Endothelial cell of umbilical vein (primary cell): Measurements from ENCODE around the gene TRPV2. TPM values are rescaled to one million over a fixed set of nuclear protein-coding genes. Genes with fewer than 3 reads are reported as not detected.

Experiments used
- BruUV-seq: library from RNA; stranded (reverse); fragments of 400-500 nt; replicated peaks from 2 replicates; lab custom pipeline; 2021; lab: Mats Ljungman, UMichigan
- CTCF ChIA-PET: fragments of 300-600, 350-600 bp; sonication (Branson Sonifier 250); formaldehyde crosslinking; loops from one replicate; lab custom pipeline; 2021; ENCODE audit warnings: antibody characterized with exemption, inconsistent platforms; lab: Charles Lee
- POLR2A ChIA-PET: fragments of 300-600, 350-600 bp; sonication (Branson Sonifier 250); formaldehyde crosslinking; loops from one replicate; lab custom pipeline; 2021; ENCODE audit warnings: antibody characterized with exemption, inconsistent platforms; lab: Charles Lee
- DNase-seq: peaks from one replicate; pipeline ENCODE4 v3.0.0-alpha.2; 2011; ENCODE audit warnings: low read depth, low spot score
- FAIRE-seq: peaks from 2 replicates; lab custom pipeline; 2011; peaks lifted over from hg19 to GRCh38; lab: Jason Lieb, UNC
- H2AFZ ChIP-seq: 2 replicates; pipeline ENCODE4 v1.6.0; 2012; ENCODE audit warnings: low read depth, low read length, control low read depth, inconsistent platforms
- H3K27ac ChIP-seq: 2 replicates; pipeline ENCODE4 v1.5.1; 2011; ENCODE audit warnings: low read depth, mild to moderate bottlenecking, control low read depth, low read length, moderate library complexity; ENCODE audit not compliant: insufficient read depth
- H3K27me3 ChIP-seq, 2 experiments: 2 replicates each; pipeline versions ENCODE4 v1.6.0 to v1.6.1; 2011; ENCODE audit warnings: low read length in 2 of 2, mixed read lengths in 1 of 2; ENCODE audit not compliant: control insufficient read depth in 2 of 2, insufficient read depth in 2 of 2
- H3K36me3 ChIP-seq, 2 experiments: 2 replicates in 1 of 2; 3 replicates in 1 of 2; pipeline ENCODE4 v1.5.1; 2011; ENCODE audit warnings: low read length in 2 of 2, mild to moderate bottlenecking in 1 of 2, moderate library complexity in 1 of 2; ENCODE audit not compliant: control insufficient read depth in 2 of 2, insufficient read depth in 2 of 2; ENCODE audit errors: extremely low read depth in 1 of 2
- H3K4me1 ChIP-seq: 3 replicates; pipeline ENCODE4 v1.5.1; 2011; ENCODE audit warnings: mild to moderate bottlenecking, low read length; ENCODE audit not compliant: control insufficient read depth, insufficient read depth; ENCODE audit errors: extremely low read depth
- H3K4me2 ChIP-seq: 2 replicates; pipeline ENCODE4 v1.6.1; 2011; ENCODE audit warnings: low read length, control low read depth, mixed read lengths; ENCODE audit not compliant: insufficient read depth
- H3K4me3 ChIP-seq, 3 experiments: fragments of 200-600 bp in 1 of 3; sonication (generic), shearing (Covaris generic) in 1 of 3; replicated peaks in 1 of 3; 2 replicates each; pipeline ENCODE4 v1.5.1; 2011 to 2016; ENCODE audit warnings: control low read depth in 3 of 3, low read length in 3 of 3, mild to moderate bottlenecking in 2 of 3, inconsistent platforms in 1 of 3, low read depth in 1 of 3, moderate library complexity in 1 of 3; ENCODE audit not compliant: insufficient read depth in 1 of 3
- H3K79me2 ChIP-seq: 2 replicates; pipeline ENCODE4 v1.6.0; 2012; ENCODE audit warnings: low read length, inconsistent platforms; ENCODE audit not compliant: control insufficient read depth, insufficient read depth
- H3K9ac ChIP-seq: replicated peaks from 2 replicates; pipeline ENCODE3; 2011; ENCODE audit warnings: low read length, control low read depth; ENCODE audit not compliant: insufficient read depth; ENCODE audit errors: extremely low read depth
- H3K9me1 ChIP-seq: replicated peaks from 3 replicates; pipeline ENCODE4 v1.6.0; 2011; ENCODE audit warnings: mild to moderate bottlenecking, low read length; ENCODE audit not compliant: control insufficient read depth, insufficient read depth; ENCODE audit errors: extremely low read depth
- H3K9me3 ChIP-seq: replicated peaks from 2 replicates; pipeline ENCODE4 v1.5.1; 2012; ENCODE audit warnings: low read length, inconsistent platforms; ENCODE audit not compliant: control insufficient read depth, insufficient read depth
- H4K20me1 ChIP-seq: replicated peaks from 2 replicates; pipeline ENCODE3; 2011; ENCODE audit warnings: mild to moderate bottlenecking, low read length; ENCODE audit not compliant: control insufficient read depth, insufficient read depth; ENCODE audit errors: extremely low read depth
- EZH2 ChIP-seq: IDR thresholded peaks from 2 replicates; pipeline ENCODE4 v1.6.1; 2012; ENCODE audit warnings: borderline replicate concordance, low read depth, mild to moderate bottlenecking, moderate library complexity, low read length, inconsistent platforms; ENCODE audit not compliant: severe bottlenecking
- FOS ChIP-seq: IDR thresholded peaks from 2 replicates; pipeline ENCODE4 v1.6.1; 2011; ENCODE audit warnings: mild to moderate bottlenecking, low read length, moderate library complexity, borderline replicate concordance; ENCODE audit not compliant: insufficient read depth
- GATA2 ChIP-seq: IDR thresholded peaks from 2 replicates; pipeline ENCODE4 v1.7.0; 2011; ENCODE audit warnings: low read depth, mild to moderate bottlenecking, moderate library complexity, mixed read lengths, low read length; ENCODE audit not compliant: insufficient read length, insufficient read depth
- JUN ChIP-seq: IDR thresholded peaks from 2 replicates; pipeline ENCODE4 v1.6.1; 2011; ENCODE audit warnings: borderline replicate concordance, low read depth; ENCODE audit not compliant: insufficient read length, insufficient read depth
- MAX ChIP-seq: IDR thresholded peaks from 2 replicates; pipeline ENCODE4 v1.6.1; 2011; ENCODE audit not compliant: insufficient read depth, insufficient read length
- MYC ChIP-seq: IDR thresholded peaks from one replicate; pipeline ENCODE4 v1.6.1; 2011; ENCODE audit warnings: mild to moderate bottlenecking, low read depth, low read length
- POLR2A ChIP-seq: IDR thresholded peaks from 2 replicates; pipeline ENCODE4 v1.6.1; 2012; ENCODE audit warnings: low read depth, mild to moderate bottlenecking, control low read depth, low read length
- POLR2AphosphoS5 ChIP-seq: IDR thresholded peaks from 2 replicates; pipeline ENCODE4 v1.6.1; 2012; ENCODE audit warnings: low read depth, mild to moderate bottlenecking, control low read depth, low read length, moderate library complexity; ENCODE audit not compliant: insufficient read depth
- dilution Hi-C: fragments of 300-500 bp; cut with MboI; formaldehyde crosslinking; loops from one replicate; pipeline ENCODE4 v1.15.0; 2019; ENCODE audit warnings: low sequenced_read_pairs; ENCODE audit not compliant: extremely low pct_ligation_motif_present
- intact Hi-C: fragments of 100-400 bp; cut with micrococcal nuclease; formaldehyde crosslinking; loops from one replicate; pipeline ENCODE4 v1.10.0; 2022
- polyA plus RNA-seq, 4 experiments: library from polyadenylated mRNA; depleted of rRNA in 3 of 4; stranded (reverse) in 3 of 4; unstranded in 1 of 4; fragments of >200 nt; gene quantifications; 2 replicates each; pipeline versions ENCODE4 v1.2.1 to v1.2.3, GENCODE V29; 2011 to 2012; ENCODE audit warnings: missing spikeins in 1 of 4
- total RNA-seq: library from RNA; stranded (reverse); gene quantifications from 2 replicates; pipeline ENCODE4 v1.2.3, GENCODE V29; 2021
- TF ChIP-seq, protein P1 (sequence below), 2 donors: IDR thresholded peaks; 1 replicate in 1 of 2; 2 replicates in 1 of 2; pipeline ENCODE4 v1.5.1; 2011; ENCODE audit warnings: low read length in 2 of 2, mild to moderate bottlenecking in 2 of 2, moderate library complexity in 2 of 2, control low read depth in 1 of 2, inconsistent platforms in 1 of 2, low read depth in 1 of 2; ENCODE audit not compliant: insufficient read depth in 1 of 2; ENCODE audit errors: extremely low read depth in 1 of 2

The TRPV2 gene
- total and polyA plus RNA-seq, 2 donors (not counting 3 experiments of a cell fraction or from before 2014, with no cell fraction given) = 4.2 to 10.6 TPM

DNA sequence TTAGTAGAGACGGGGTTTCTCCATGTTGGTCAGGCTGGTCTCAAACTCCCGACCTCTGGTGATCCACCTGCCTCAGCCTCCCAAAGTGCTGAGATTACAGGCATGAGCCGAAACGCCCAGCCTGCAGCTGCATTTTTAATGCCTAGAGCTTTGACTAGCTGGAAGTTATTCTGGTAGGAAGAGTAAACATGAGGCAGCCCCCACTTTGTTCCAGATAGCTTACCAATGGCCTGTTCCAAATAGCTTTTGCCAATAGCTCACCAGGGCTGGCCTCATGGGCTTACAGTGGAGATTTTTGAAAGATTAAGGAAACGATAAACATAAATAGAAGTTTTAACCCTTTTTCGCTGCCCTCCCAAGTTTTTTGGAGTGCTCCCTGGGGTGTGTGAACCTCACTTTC, 9.8 kb downstream of the TRPV2 start:
- H3K4me3 ChIP-seq = no peak overlapping the region
- intact Hi-C loops = no loop called here
- H3K27me3 ChIP-seq = no peaks in the 10 kb centered on the region
- no peak overlapping the region for H3K9ac ChIP-seq
- H3K4me2 ChIP-seq = no peak overlapping the region
- no peaks in the 10 kb centered on the region for H3K79me2 ChIP-seq
- H3K9me3 ChIP-seq = no peaks in the 10 kb centered on the region
- no peaks in the 10 kb centered on the region for H3K4me1 ChIP-seq
- dilution Hi-C loops = no loop called here
- H4K20me1 ChIP-seq = no peaks in the 10 kb centered on the region
- no peak overlapping the region for H3K27ac ChIP-seq
- H2AFZ ChIP-seq = no peak overlapping the region
- POLR2A ChIA-PET = interaction anchor here (1.0 kb wide), 1 partner anchor 14 kb away, joined by 3 read pairs; no protein-coding TSS in a partner anchor
- no peak for DNase-seq
- BruUV-seq = no TSS peak
- no peak for FAIRE-seq
- no peaks in the 10 kb centered on the region for H3K9me1 ChIP-seq
- CTCF ChIA-PET = interaction anchor here (0.7 to 1.3 kb wide), 4 partner anchors 13 to 88 kb away, joined by 3 to 4 read pairs (median 3); no protein-coding TSS in a partner anchor
- TF ChIP-seq FOS (no peak), GATA2 (no peak)
- no peaks in the 10 kb centered on the region for H3K36me3 ChIP-seq

DNA sequence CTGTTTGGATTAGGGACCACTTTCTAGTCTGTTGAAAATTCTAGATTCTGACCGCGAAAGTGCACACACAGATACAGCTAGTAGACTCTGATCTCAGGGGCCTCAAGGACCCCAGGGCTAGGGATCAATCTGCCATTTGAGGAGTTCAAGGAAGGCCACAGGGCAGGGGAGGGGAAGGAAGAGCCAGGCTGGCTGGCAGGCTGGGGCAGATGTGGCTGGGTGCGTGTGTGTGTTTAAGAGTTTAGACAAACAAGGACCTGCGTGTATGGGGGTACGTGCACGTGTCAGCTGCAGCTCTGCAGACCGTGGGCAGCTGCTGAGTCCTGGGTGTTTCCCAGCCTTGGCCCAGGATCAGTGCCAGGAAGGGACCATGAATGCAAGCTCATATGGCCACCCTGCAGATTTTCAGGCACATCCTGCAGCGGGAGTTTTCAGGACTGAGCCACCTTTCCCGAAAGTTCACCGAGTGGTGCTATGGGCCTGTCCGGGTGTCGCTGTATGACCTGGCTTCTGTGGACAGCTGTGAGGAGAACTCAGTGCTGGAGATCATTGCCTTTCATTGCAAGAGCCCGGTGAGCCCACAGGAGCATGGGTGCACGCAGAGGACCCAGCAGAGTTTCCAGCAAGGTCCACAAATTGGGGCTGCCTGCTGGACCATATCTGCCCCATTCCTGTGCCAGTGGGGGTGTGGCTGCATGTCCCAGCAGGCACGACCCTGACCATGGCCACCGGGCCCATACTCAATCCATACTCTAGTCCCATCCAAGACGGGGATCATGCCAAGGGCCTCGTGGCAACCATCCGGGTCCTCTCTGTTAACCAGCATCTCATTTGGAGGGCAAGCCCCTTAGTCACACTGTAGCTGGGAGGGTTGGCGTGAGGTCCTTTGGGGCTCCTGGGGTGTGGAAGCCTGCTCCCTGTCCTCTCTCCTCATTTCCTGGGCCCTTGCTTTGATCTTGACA, 10.6 kb downstream of the TRPV2 start:
- no peak overlapping the region for H3K9ac ChIP-seq
- H3K4me2 ChIP-seq = no peak overlapping the region
- H4K20me1 ChIP-seq = no peaks in the 10 kb centered on the region
- intact Hi-C loops = no loop called here
- DNase-seq (no peak), FAIRE-seq (no peak)
- no peaks in the 10 kb centered on the region for H3K9me1 ChIP-seq
- H3K9me3 ChIP-seq = no peaks in the 10 kb centered on the region
- H3K27me3 ChIP-seq = no peaks in the 10 kb centered on the region
- BruUV-seq = no TSS peak
- H3K4me3 ChIP-seq = no peak overlapping the region
- TF ChIP-seq JUN = no peak
- no peak for TF ChIP-seq EZH2
- no peak for TF ChIP-seq POLR2AphosphoS5
- no peak for TF ChIP-seq GATA2
- no peak for TF ChIP-seq FOS
- no peak for TF ChIP-seq POLR2A
- TF ChIP-seq, protein P1, sequence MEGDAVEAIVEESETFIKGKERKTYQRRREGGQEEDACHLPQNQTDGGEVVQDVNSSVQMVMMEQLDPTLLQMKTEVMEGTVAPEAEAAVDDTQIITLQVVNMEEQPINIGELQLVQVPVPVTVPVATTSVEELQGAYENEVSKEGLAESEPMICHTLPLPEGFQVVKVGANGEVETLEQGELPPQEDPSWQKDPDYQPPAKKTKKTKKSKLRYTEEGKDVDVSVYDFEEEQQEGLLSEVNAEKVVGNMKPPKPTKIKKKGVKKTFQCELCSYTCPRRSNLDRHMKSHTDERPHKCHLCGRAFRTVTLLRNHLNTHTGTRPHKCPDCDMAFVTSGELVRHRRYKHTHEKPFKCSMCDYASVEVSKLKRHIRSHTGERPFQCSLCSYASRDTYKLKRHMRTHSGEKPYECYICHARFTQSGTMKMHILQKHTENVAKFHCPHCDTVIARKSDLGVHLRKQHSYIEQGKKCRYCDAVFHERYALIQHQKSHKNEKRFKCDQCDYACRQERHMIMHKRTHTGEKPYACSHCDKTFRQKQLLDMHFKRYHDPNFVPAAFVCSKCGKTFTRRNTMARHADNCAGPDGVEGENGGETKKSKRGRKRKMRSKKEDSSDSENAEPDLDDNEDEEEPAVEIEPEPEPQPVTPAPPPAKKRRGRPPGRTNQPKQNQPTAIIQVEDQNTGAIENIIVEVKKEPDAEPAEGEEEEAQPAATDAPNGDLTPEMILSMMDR (IDR thresholded peaks at IDR 0.05; ENCODE audit: extremely low read depth in 1 of 2, insufficient read depth in 1 of 2, low read depth in 1 of 2, low read length in 2 of 2) = no peak
- TF ChIP-seq MAX = no peak
- no peak for TF ChIP-seq MYC
- POLR2A ChIA-PET = interaction anchor here (1.0 kb wide), 1 partner anchor 13 kb away, joined by 3 read pairs; no protein-coding TSS in a partner anchor
- no peak overlapping the region for H2AFZ ChIP-seq
- H3K36me3 ChIP-seq = no peaks in the 10 kb centered on the region
- dilution Hi-C loops = no loop called here
- H3K79me2 ChIP-seq = no peaks in the 10 kb centered on the region
- no peak overlapping the region for H3K27ac ChIP-seq
- CTCF ChIA-PET = interaction anchor here (1.1 to 1.9 kb wide), 3 partner anchors 12 to 73 kb away, joined by 3 to 5 read pairs (median 3); partner anchors contain the start of gene CENPV
- no peaks in the 10 kb centered on the region for H3K4me1 ChIP-seq
